NK-92 (cell line): ENCODE data around the gene KRT13.

Experiments
- DNase-seq: peaks from one replicate; lab custom pipeline; 2025; ENCODE audit not compliant: unreplicated experiment; lab: John Stamatoyannopoulos, UW

The KRT13 gene

GRCh38 chr17:41498276-41498675 is 7.1 kb downstream of the KRT13 start:
- no peak for DNase-seq

- no peak for DNase-seq
Observed at GRCh38 chr17:41496803-41497484, 8.5 kb downstream of the KRT13 start.

- DNase-seq: no peak
Observed at GRCh38 chr17:41494524-41494923, 10.9 kb downstream of the KRT13 start.

GRCh38 chr17:41492771-41493170 is 12.6 kb downstream of the KRT13 start:
- no peak for DNase-seq

GRCh38 chr17:41492351-41492750 is 13.1 kb downstream of the KRT13 start:
- DNase-seq: no peak

GRCh38 chr17:41491476-41491875 is 13.9 kb downstream of the KRT13 start:
- no peak for DNase-seq

- DNase-seq: no peak
Observed at GRCh38 chr17:41490000-41490990, 15.1 kb downstream of the KRT13 start.

GRCh38 chr17:41489531-41489930 is 15.9 kb downstream of the KRT13 start, which contains the start of gene KRT36:
Gene KRT36, minus strand, starts transcription at chr17:41489910. Its CDS starts 46 bp downstream, at chr17:41489864.
- no peak for DNase-seq

GRCh38 chr17:41486809-41487530 is 18.4 kb downstream of the KRT13 start:
- DNase-seq: no peak

GRCh38 chr17:41486316-41486715 is 19.1 kb downstream of the KRT13 start:
- DNase-seq: no peak

- DNase-seq: no peak
Observed at GRCh38 chr17:41484920-41485904, 20.2 kb downstream of the KRT13 start.

GRCh38 chr17:41483991-41484826 is 21.2 kb downstream of the KRT13 start:
- DNase-seq: no peak

- DNase-seq: no peak
Observed at GRCh38 chr17:41483531-41483930, 21.9 kb downstream of the KRT13 start.

- no peak for DNase-seq
Observed at GRCh38 chr17:41481036-41481435, 24.4 kb downstream of the KRT13 start, which contains the start of gene KRT35. Gene KRT35, minus strand, starts transcription at chr17:41481151. Its CDS starts 54 bp downstream, at chr17:41481097.

- no peak for DNase-seq
Observed at GRCh38 chr17:41480581-41480980, 24.8 kb downstream of the KRT13 start.

GRCh38 chr17:41480136-41480535 is 25.3 kb downstream of the KRT13 start:
- DNase-seq: no peak

GRCh38 chr17:41478237-41478636 is 27.2 kb downstream of the KRT13 start:
- DNase-seq: no peak

- no peak for DNase-seq
Observed at GRCh38 chr17:41476866-41477815, 28.3 kb downstream of the KRT13 start.
